Thoracic aorta (tissue), 2 donors: ENCODE results near the gene ZNF26. TPM values are rescaled to one million over a fixed set of nuclear protein-coding genes. Genes with fewer than 3 reads are reported as not detected.
"Not testable (repeated sequence)": the region's sequence is repeated elsewhere in the genome, so short reads cannot be mapped to it uniquely, and the experiment has no call there.

Source experiments
- ATAC-seq: fragments of 150-250 bp; one replicate; pipeline ENCODE4 v1.8.0; 2017; ENCODE audit warnings: low read depth; ENCODE audit not compliant: insufficient number of reproducible peaks, low FRiP score
- DNase-seq: peaks from one replicate; pipeline ENCODE4 v3.0.0-alpha.2; 2020; ENCODE audit warnings: low spot score
- H3K27ac ChIP-seq, 2 donors: fragments of 200-600 bp; sonication (generic); 1 replicate in 1 of 2; 2 replicates in 1 of 2; pipeline ENCODE4 v1.5.1; 2016; ENCODE audit warnings: mild to moderate bottlenecking in 2 of 2, moderate library complexity in 2 of 2
- H3K27me3 ChIP-seq: fragments of 200-600 bp; sonication (generic); replicated peaks from 2 replicates; pipeline ENCODE4 v1.6.0; 2016; ENCODE audit warnings: mild to moderate bottlenecking; ENCODE audit not compliant: insufficient read depth
- H3K36me3 ChIP-seq: fragments of 200-600 bp; sonication (generic); one replicate; pipeline ENCODE4 v1.5.1; 2016
- H3K4me1 ChIP-seq, 2 donors: fragments of 200-600 bp; sonication (generic); 1 replicate in 1 of 2; 2 replicates in 1 of 2; pipeline versions ENCODE4 v1.5.1 to v1.6.0; 2016; ENCODE audit warnings: low read depth in 2 of 2, mild to moderate bottlenecking in 1 of 2; ENCODE audit not compliant: control insufficient read depth in 1 of 2
- H3K4me3 ChIP-seq: fragments of 200-600 bp; sonication (generic); 2 replicates; pipeline ENCODE4 v1.5.1; 2016; ENCODE audit warnings: mild to moderate bottlenecking
- H3K9me3 ChIP-seq: fragments of 200-600 bp; sonication (generic); 2 replicates; pipeline ENCODE4 v1.5.1; 2016
- total RNA-seq, 2 donors: library from RNA; depleted of rRNA; stranded (reverse); fragments of >200 nt; gene quantifications; one replicate each; pipeline versions ENCODE4 v1.1.0 to v1.2.3, GENCODE V29; 2016
- TF ChIP-seq, protein P1 (sequence below): fragments of 200-600 bp; sonication (generic); IDR thresholded peaks from one replicate; pipeline ENCODE4 v1.5.1; 2019; ENCODE audit warnings: antibody characterized with exemption

Gene ZNF26, protein sequence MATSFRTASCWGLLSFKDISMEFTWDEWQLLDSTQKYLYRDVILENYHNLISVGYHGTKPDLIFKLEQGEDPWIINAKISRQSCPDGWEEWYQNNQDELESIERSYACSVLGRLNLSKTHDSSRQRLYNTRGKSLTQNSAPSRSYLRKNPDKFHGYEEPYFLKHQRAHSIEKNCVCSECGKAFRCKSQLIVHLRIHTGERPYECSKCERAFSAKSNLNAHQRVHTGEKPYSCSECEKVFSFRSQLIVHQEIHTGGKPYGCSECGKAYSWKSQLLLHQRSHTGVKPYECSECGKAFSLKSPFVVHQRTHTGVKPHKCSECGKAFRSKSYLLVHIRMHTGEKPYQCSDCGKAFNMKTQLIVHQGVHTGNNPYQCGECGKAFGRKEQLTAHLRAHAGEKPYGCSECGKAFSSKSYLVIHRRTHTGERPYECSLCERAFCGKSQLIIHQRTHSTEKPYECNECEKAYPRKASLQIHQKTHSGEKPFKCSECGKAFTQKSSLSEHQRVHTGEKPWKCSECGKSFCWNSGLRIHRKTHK
- 10 to 100 TPM in 1 of 2 donors, 1 to 10 TPM in 1; 8.1 to 18.8 TPM for total RNA-seq

- H3K9me3 ChIP-seq: peaks cover 21% of the 10 kb centered on the region
- H3K27me3 ChIP-seq: no peaks in the 10 kb centered on the region
- peaks cover 10% of the 10 kb centered on the region for H3K36me3 ChIP-seq
- ATAC-seq: peak; percentile 94
- H3K4me1 ChIP-seq: peaks cover 4 to 13% of the 10 kb centered on the region in 2 donors
- peak; percentile 68 for DNase-seq
- TF ChIP-seq, protein P1, sequence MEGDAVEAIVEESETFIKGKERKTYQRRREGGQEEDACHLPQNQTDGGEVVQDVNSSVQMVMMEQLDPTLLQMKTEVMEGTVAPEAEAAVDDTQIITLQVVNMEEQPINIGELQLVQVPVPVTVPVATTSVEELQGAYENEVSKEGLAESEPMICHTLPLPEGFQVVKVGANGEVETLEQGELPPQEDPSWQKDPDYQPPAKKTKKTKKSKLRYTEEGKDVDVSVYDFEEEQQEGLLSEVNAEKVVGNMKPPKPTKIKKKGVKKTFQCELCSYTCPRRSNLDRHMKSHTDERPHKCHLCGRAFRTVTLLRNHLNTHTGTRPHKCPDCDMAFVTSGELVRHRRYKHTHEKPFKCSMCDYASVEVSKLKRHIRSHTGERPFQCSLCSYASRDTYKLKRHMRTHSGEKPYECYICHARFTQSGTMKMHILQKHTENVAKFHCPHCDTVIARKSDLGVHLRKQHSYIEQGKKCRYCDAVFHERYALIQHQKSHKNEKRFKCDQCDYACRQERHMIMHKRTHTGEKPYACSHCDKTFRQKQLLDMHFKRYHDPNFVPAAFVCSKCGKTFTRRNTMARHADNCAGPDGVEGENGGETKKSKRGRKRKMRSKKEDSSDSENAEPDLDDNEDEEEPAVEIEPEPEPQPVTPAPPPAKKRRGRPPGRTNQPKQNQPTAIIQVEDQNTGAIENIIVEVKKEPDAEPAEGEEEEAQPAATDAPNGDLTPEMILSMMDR: no peak
- H3K27ac ChIP-seq: peak within 1 kb of the TSS; percentile 70 to 86
- H3K4me3 ChIP-seq: peak within 1 kb of the TSS; percentile 99
These were observed at the start of gene ZNF26 for GRCh38 chr12:132986001-132986884. TSS of gene ZNF26 (plus strand) at chr12:132986367. CDS start at chr12:132986841, 474 bp downstream.

GRCh38 chr12:132936921-132937320 is 49.2 kb upstream of the ZNF26 start:
- not testable (repeated sequence) for DNase-seq, H3K27me3 ChIP-seq, ATAC-seq, H3K4me3 ChIP-seq, H3K27ac ChIP-seq, H3K4me1 ChIP-seq
- Histone ChIP-seq H3K36me3 (peaks cover 26% of the 10 kb centered on the region), H3K9me3 (peaks cover 70% of the 10 kb centered on the region)

- Histone ChIP-seq H3K9me3 (peaks cover 70% of the 10 kb centered on the region), H3K36me3 (peaks cover 27% of the 10 kb centered on the region)
These were observed 48.7 kb upstream of the ZNF26 start for GRCh38 chr12:132937476-132937875.

GRCh38 chr12:132938807-132939206 is 47.4 kb upstream of the ZNF26 start:
- H3K4me1 ChIP-seq, H3K27ac ChIP-seq, H3K4me3 ChIP-seq, H3K27me3 ChIP-seq, ATAC-seq, DNase-seq: not testable (repeated sequence)
- Histone ChIP-seq H3K36me3 (peaks cover 31% of the 10 kb centered on the region), H3K9me3 (peaks cover 71% of the 10 kb centered on the region)

More at GRCh38 chr12:132937476-132937875, 48.7 kb upstream of the ZNF26 start:
- ATAC-seq (no peak), DNase-seq (no peak)
- TF ChIP-seq, protein P1: no peak
- no peak overlapping the region for H3K27ac ChIP-seq
- H3K4me1 ChIP-seq: no peaks in the 10 kb centered on the region
- H3K27me3 ChIP-seq: no peaks in the 10 kb centered on the region
- no peak overlapping the region for H3K4me3 ChIP-seq

GRCh38 chr12:132940071-132940719 is 46.0 kb upstream of the ZNF26 start:
- no peak overlapping the region for H3K4me3 ChIP-seq
- H3K27me3 ChIP-seq: no peaks in the 10 kb centered on the region
- H3K36me3 ChIP-seq: peaks cover 42% of the 10 kb centered on the region
- DNase-seq (no peak), ATAC-seq (no peak)
- TF ChIP-seq, protein P1: no peak
- no peaks in the 10 kb centered on the region for H3K4me1 ChIP-seq
- peaks cover 71% of the 10 kb centered on the region for H3K9me3 ChIP-seq
- no peak overlapping the region for H3K27ac ChIP-seq
